Stimulated activated CD8-positive, alpha-beta memory T cell treated with anti-CD3 and anti-CD28 coated beads, Interleukin-15, amount 100 ng/mL, for 24 hours (primary cell): ENCODE measurements around the gene CHAF1A.

Experiments used
- DNase-seq: peaks from one replicate; pipeline ENCODE4 v3.0.0-alpha.2; 2020; ENCODE audit warnings: low read depth

CHAF1A gene

DNA sequence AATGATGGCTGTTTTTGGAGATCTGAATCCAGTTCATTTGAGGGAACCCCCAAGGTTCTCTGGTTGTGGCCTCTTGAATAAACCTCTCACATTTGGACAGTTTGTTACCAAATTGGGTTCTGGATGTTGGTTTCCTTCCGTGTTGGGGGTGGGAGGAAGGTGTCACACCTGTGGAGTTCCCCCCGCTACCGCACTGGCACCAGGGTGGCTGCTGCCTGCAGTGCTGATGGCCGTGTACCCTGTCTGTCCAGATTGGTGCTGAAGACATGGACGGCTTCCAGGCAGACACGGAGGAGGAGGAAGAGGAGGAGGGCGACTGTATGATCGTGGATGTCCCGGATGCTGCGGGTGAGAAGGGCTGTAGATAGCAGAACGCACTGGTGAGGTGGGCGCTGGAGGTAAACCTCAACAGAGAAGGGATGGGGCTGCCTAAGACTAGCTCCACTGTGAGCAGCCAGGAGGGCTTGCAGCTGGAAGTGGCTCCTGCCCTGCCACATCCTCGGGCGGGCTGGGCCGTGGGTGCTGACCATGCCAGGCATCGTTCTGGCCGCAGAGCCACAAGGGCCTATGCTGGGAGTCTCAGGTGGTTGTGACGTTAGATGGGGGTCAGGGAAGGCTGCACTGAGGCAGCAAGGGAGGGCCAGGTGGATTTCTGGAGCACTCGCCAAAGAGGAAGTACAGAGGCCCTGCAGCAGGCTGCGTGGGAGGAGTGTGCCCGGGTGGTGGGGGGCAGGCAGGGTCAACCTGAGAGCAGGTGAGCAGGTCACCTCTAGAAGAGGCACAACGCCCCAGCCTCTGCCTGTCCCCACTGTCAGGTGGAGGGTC, 39.8 kb downstream of the CHAF1A start:
- DNase-seq: no peak

DNA sequence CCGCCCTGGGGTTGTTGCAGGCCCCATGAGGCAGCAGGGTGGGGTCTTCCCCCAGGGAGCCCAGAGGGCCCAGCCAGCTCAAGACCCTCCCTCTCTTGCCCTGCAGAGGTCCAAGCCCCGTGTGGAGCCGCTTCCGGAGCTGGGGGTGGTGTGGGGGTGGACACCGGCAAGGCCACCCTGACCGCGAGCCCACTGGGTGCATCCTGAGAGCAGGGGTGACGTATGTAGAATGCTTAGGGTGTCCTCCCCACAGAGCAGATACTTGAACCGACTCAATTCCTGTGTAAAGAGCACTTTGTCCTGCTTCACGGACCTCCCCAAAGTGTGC, 40.3 kb downstream of the CHAF1A start:
- DNase-seq: no peak

DNA sequence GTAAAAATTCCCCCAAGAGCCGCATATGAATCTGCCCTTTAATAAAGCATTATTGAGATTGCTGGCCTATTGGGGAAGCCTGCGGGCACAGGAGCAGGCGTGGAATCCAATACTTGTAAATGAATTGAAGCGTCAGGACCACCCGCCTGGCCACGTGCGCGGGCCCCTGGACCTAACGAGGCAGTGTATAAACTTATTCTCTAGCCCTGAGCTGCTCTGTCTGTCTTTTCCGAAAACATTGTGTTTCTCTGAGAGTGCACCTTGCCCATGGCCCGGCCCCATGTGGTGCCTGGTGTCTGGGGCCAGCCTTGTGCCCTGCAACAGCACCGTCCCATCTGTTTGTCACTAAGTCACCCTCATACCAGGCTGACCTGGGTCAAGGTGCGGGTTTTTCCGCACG, 40.7 kb downstream of the CHAF1A start:
- no peak for DNase-seq

DNA sequence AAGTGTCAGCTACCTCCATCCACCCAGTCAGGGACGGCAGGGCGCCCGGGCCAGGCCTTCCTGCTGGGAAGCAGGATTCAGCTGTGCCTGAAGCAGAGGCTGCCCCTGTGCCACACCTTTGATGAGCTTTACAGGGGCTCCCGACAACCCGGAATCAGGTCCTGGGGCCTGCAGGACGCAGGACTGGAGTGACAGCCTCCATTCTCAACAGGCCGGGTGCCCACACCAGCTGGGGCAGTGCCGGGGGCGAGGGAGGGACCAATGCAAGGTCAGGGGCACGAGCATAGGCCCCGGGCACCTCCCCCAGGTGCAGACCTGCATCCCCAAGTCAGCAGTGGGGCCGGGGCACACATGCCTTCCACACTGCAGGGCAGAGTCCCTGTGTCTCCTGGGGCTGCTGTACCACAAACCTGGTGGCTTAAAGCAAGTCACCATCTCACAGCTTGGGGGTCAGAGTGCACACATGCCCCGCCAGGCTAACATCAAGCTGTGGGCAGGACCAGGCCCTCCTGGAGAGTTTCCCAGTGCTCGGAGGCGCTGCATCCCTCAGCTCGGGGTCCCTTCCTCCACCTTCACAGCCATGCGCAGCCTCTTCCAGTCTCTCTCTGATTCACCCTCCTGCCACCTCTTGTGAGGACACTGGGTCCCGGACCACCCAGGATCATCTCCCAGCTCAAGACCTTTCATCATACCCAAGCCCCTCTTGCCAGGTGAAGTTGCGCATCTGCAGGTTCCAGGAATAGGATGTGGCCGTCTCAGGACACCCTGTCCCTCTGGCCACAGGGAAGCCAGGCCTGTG, 41.7 kb downstream of the CHAF1A start:
- no peak for DNase-seq

DNA sequence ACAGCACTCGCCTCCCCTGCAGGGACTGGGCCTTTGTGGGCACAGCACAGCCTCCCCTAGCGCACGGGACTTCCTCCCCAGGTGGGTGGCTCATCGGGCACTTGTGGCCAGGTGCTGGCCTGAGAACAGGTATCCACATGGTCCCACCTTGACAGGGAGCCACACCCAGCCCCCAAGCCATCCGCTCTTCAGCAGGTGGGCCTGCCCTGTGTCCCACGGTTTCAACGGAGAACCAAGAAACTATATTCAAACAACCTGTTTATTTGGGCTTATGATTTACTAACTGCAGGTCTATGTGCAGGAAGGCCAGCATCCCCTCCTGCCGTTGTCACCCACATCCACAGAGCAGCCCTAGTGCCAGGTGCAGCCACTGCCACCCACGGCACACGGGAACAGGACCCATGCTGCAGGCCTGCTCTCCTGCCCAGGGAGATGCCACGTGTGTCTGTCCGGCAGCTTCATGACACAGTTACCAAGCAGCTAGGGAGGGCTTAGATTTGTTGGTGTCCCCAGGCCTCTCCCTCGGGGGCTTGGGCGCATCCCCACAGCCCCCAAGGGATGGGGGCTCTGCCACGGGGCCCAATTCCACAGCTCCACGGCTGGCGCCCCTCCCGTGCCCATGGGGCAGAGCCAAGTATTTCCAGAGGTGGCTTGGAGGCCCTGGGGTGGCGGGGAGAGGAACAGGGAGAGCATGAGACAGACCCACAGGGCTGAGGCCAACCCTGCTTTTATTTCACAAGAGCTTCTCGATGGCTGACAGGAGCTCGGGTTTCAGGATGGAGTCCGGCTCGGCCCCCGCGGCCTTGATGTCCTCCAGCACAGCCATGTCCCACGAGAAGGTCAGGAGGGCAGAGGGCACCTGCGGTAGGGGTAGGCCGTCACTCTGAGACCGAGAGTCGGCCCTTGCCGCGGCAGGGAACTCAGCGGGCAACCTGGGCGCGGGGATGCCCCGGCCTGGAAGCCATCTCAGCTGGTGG, 42.6 kb downstream of the CHAF1A start:
- DNase-seq: no peak

DNA sequence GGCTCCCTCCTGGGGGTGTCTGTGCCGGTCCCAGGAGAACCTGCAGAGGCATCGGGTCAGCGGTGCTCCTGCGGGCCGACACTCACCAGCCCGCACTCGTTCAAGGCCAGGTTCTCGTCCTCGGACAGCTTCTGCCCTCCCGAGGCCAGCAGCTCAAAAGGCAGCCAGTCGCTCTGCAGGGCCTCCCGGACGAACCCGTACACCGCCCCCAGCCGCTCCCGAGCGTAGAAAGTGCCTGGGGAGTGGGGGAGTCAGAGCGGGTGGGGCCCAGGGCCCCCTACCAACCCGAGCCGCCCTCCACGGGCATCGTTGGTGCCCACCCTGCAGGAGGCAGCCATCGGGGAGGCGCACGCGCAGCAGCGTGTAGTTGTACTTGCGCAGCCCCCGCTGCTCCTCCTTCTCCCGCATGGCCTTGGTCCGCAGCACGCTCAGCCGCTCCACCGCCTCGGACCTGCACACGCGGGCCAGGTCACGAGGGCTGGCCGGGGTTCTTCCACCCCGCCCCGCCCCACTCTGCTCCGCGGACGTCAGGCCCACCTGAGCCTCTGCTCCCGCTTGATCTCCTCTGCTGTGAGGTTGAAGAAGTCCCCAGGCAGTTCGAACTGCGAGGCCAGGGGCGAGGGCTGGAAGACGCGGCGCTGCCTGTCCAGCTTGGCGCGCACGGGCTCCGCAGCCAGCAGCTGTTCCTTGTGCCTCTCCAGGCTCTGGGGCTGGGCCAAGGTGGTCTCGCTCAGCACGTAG, 43.7 kb downstream of the CHAF1A start:
- DNase-seq: no peak

DNA sequence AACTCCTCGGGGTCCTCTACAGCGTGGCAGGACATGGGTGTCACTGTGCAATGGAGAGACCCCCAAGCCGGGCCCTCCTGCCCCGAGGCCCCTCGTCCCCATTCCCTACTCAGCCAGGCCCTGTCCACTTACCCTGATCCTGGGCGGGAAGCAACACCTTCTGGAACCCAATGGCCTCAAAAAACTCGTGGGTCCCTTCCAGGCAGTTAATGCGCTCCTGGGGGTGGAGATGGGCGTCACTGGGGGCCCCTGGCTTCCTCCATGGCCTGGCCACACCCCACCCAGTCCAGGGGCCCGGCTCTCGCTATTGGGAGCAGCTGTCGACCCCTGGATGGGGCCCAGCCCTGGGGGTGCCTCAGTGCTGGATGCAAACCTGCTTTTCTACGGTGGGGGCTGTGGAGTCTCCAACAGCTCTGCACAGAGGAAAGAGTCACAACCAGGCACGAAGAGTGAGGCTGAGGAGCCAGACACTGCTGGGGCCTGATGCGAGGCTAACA, 44.3 kb downstream of the CHAF1A start:
- DNase-seq: no peak

DNA sequence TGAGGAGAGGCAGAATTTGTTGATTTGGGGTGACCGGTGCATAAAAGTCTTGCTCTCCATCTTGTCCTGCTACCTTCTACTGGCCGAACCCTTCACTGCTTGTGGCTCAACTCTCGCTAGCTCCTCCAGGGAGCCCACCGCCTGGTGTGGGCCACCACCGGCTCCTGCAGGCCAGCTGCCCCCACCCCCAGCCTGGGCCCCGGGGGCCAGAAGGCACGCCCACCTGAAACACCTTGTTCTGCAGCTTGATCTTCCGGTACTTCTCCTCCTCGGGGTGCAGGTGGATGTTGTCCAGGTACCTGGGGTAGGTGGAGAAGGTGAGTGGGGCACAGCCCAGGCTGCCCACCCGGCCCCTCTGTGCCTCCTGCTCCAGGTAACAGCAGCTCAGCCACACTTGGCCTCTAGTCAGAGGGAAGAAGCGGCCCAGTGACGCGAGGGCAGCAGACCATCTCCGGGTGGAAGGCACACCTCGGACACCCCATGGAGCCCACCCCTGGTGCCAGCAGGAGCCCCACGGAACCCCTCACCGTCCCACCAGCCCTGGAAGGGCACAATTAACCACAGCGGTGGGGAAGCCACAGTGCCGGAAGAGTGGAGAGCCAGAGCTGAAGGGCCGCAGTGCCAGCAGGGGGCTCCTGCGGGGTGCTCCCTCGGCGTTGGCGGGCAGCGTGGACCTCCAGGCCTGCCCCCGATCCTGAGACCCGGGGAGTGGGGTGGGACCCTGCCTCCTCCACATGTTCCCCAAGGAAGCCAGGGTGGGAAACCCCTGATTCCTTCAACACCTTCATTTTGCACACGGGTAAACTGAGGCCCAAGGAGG, 45.1 kb downstream of the CHAF1A start:
- DNase-seq: no peak

DNA sequence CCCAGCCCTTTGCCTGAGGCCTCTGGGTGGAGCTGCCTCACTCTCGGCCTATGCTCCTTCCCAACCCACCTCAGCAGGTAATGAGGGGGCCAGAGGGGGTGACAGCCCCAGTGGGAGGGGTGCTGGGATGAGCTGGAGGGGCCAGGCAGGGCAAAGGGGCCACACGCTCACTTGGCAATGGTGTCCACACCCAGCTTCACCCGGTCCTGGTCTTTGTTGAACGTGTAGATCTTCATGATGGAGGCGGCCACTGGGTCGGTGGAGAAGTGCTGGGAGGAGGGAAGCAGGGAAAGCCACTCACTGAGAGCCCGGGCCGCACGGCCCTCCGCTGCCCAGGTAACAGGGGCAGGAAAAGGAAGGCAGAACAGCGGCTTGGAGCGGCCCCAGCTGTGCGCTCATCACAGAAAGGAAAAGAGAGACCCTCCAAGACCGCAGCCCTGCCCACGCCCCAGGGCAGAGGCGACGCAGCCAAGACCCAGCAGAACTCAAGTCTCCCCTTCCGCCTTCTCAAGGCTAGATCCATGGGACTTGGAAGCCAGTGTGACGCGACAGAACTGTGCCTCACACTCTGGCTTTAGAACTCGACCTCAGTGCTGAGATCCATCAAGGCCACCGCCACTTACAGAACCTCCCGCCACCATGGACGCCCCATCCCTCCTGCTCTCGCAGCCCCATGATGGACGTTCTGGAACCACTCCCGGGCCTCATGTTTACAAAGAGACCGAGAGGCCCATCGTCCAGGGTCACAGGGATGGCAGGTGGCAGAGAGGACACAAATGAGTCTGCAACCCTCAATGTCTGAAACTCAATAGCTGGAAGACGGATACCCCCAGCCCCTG, 45.9 kb downstream of the CHAF1A start:
- no peak for DNase-seq

DNA sequence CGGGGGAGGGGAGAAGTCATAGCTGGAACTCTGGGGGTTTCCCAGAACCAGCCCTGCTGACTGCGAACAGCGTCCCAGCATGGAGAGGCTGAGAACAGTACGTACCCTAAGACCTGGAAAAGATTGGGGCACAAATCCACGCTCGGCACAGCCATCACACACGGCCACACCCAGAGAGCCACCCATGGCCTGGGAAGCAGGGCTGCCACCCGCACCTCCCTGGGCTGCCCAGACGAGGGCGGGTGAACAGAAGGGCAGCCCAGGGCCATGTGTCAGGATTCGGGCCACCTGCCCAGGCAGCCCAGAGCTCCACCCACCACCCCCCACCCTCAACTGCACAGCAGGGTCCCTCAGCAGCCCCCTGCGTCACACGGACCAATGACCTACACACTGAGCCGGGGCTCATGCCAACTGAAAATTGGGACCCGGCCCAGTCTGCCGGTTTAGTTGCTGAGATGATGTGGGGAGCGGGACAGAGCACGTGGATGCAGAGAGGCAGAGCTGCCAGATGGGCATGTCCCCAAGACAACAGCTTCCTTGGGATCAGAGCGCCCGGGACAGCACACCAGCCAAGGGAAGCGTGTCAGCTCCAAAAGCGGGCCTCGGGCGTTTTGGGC, 46.7 kb downstream of the CHAF1A start:
- no peak for DNase-seq

DNA sequence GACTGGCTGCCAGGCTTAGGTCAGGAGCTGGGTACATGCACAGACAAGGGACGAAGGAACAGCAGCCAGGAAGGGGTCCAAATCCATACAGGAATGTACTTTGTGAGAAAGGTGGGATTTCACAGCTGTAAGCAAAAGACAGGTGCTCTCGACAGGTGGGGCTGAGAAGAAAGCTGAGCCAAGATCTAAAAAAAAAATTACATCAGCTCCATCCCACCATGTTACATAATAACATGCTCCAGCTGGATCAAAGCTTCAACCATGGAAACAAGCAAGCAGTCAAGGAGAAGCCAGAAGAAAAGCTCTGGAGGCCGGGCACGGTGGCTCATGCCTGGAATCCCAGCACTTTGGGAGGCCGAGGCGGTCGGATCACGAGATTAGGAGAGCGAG, 47.2 kb downstream of the CHAF1A start:
- DNase-seq: no peak

DNA sequence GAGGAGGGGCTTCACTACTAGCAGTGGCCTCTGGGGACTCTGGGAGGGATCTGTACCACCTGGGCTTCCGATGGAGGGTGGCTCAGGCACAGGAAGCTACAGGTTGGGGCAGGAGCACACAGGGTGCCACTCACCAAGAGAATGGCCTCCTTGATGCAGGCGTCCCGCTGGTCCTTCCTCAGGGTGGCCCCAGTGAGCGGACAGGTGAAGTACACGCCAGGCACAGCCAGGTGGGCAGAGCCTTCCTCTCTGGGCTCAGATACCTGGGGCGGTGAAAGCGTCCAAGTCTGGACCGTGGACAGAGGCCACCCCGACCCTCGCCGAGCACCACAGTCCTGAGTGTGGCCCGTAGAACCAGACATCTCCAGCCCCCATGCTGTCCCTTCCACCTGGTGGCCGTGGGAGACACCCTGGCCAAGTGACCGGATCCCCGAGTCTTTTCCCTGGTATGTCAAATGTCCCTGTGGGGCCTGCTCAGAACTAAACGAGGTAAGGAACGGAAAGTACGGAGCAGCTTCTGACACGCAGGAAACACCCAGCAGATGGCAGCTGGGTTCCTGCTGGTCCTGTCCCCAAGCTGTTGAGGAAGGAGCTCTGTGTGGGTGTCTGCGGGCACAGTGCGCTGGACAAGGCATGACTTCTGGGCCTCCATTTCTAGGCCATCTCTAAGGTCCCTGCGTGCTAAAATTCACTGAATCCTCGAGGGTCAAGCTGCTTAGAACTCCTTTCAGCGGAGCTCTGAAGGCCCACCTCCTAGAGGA, 50.0 kb downstream of the CHAF1A start:
- no peak for DNase-seq

DNA sequence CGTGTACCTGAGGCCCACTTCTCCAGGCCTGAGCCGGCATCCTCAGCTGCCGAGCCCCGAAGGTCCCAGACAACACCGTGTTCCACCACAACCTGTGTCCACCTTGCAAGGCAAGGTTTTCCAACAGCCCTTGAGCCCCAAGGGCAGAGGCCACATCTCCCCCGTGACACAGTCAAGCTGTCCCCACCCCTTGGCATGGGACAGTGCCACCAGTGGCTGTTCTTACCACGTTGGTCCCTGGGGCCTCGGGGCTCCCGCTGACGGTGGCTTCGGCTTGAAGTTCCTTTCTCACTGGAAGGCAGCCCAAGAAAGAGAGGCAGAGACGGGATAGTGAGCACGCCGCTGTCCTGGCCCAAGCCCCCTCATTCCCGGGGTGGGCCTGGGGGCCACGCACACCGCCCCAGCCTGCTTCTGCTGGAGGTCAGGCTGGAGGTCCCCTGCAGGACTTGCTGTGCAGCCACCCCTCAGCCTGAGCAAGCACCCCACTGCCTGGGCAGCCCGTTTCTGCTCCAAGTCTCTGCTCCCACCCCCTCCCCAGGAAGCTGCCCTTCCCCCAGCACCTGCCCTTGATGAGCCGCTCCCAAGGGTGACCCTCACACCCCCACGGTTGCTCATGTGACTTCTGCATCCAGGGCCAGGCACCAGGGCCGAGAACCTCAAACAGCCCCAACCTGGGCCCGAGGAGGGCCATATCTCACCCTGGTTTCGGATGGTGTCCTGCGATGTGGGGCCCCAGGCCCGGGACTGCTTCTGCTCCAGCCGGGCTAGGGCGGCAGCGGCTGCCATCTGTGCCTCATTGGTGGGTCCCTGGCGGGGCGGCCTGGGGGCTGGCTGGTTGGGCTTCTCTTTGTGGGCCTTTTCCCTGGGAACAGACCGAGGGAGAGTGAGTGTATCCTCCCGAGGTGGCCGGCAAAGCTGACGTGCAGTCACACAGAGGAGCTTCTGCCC, 51.1 kb downstream of the CHAF1A start:
- no peak for DNase-seq

DNA sequence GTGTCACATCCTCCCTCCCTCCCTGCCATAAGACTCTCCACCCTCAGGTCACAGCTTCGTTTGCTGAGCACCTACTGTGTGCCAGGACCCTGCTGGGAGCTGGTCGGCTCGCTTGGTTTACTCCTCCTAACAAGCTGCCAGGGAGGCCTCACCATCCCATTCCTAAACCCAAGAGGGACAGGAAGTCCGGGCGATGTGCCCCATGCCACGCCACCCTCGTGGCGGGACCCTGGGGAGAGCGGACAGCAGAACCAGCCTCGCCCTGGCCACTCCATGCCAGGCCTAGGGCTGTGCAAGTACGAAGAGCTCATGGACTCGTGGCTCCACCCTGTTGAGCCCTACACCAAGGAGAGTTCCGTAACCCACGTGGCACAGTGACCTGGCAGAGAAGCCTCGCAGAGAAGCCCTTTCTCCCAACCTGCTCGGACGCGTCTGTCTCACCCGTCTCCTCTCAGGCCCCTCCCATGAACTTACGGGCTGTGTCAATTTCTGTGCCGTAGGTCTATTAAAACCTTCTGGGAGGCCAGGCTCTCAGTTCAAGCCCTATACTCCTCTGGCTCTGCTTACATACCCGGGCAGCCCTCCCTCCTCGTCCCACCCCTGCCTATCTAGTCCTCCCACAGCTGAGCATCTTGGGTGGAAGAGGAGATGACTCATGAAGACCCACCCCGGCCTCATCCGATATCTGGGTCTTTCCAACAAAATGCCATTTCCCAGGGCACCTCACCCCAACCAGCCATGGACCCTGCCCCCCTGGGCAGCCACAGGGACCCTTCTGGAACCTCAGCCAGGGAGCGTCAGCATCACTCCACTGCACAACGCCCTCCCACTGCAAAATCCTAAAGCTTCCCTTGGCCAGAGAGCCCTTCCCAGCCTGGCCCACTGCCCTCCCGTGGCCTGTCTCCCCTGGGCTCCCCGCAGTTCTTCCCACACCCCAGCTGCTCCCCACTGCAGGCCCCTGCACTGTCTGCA, 52.6 kb downstream of the CHAF1A start:
- DNase-seq: no peak

DNA sequence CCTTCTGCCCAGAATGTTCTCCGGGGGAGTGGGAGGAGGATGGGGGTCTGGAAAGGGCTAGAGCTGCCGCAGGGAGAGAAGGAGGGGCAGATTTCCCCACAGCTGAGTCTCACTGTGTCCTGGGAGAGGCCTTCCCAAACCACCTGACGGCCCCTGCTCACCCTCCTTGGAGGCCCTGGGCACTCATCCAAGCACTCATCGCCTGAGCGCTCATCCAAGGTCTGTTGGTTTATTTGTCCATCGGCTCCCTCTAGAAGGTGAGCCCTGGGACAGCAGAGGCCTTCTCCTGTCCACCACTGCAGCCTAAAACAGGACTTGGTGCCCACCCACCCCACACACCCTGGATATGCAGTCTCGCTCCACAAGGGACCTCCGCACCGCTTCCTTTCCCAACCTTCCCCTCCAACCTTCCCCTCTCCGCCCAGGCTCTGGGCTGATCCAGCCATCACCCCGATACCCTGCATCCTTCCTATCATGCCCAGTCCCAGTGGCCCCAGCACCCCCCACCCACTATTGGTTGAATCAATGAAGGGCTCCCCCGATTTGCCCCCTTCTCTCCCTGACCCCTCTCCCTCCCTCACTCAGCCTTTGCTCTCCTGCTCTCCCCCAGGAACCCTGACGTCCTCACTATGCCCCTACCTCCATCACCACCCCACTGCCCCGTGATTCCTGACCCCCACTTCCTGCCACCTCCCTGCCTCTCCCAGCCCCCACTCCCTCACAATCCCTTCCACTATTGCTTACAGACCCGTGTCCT, 53.5 kb downstream of the CHAF1A start:
- no peak for DNase-seq
